Epidermal melanocyte (primary cell): Measurements from ENCODE around the gene ABCA2.
A peak's percentile ranks its signal among the peaks of the same experiment; 100 is the strongest.
"Not testable (repeated sequence)": the region's sequence is repeated elsewhere in the genome, so short reads cannot be mapped to it uniquely, and the experiment has no call there.

Experiments used
- DNase-seq: peaks from one replicate; pipeline ENCODE4 v3.0.0; 2011; ENCODE audit warnings: low spot score; ENCODE audit not compliant: insufficient read length

Gene ABCA2

DNA sequence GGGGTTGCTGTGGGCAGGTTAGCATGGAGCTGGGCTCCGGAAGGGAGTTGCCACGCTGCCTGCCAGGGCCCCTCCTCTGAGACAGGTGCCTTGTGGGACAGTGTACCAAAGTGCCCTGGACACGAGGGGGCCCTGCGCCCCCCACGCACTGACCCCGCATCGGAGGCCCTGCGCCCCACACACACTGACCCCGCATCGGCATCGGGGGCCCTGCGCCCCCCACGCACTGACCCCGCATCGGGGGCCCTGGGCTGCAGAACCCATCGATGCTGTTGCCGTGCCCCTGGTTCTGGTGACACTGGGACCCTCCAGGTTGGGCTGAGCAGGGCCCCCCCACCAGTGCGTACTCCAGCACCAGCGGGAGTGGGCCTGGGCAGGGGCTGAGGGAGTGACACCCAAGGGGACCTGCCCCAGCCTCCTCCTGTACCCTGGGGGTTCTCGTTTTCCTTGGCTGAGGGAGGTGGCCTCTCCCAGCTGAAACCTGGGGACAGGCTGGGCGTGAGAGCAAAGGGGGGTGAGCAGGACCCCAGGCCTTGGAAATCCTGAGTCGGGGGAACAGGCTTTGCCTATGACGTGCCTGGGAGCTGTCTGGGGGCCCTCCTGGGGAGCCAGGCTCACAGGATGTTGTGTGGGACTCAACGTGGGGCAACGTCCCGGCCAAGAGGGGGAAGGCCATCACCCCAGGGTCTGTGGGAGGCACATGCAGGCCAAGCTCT is 35.4 kb upstream of the ABCA2 start:
- no peak for DNase-seq

DNA sequence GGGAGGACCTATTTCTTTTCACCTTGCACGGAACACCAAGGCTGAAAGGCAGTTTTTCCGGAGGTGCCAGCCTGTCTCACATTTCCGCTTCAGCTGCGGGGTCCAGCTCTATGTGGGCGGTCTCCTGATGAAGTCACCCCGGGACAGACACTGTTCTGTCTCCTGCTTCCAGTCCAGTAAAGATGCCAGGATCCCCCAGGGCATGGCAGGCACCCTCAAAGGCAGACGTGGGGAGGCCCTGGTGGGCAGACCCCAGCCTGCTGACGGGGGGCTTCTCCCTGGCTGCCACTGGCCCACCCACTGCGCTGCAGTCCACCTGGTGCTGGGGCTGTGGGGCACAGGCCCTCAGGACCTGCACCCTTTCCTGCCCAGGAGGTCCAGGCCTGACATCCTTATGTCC is 34.8 kb upstream of the ABCA2 start:
- not testable (repeated sequence) for DNase-seq

DNA sequence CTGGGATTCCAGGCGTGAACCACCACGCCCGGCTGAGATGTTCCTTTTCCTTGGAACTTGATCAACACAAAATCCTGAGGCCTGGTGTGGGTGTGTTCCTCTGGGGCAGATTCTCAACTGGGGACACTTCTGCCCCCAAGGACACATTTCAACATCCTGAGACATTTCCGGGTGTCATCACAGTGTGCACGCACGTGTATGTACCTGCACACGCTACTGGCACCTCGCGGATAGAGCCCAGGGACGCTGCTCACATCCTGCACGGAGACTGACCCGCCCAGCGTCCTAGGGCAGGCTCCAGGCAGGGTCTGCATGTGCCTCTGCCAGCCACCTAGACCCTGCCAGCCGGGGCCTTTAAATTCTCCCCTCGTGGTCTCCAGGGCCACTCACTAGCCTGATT is 34.3 kb upstream of the ABCA2 start:
- no peak for DNase-seq

DNA sequence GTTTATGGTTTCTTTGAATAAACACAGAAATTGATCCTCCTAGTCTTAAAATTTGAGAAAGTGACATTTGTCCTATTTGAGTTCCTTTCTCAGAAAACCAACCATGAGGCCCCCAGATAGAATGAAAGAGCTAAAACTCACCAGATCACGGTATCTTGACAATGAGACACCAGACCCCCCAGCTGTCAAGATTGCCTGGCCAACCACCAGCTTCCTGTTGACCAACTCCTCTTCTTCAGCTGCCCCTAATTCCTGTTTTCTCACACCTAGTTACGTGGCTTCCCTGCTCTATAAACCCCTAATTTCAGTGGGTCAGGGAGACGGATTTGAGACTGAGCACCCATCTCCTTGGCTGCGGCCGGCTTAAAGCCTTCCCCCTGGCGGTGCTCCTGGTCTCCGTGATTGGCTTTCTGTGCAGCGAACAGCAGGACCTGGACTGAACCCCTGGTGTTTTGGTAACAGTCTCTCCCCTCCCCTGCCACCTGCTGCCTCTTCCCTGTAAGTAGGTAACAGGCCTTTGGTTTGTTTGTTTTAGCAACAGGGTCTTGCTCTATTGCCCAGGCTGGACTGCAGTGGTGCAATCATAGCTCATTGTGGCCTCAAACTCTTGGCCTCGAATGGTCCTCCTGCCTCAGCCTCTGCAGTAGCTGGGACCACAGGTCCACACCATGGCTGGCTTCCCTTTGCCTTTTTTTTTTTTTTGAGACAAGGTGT is 30.6 kb upstream of the ABCA2 start:
- DNase-seq: no peak

DNA sequence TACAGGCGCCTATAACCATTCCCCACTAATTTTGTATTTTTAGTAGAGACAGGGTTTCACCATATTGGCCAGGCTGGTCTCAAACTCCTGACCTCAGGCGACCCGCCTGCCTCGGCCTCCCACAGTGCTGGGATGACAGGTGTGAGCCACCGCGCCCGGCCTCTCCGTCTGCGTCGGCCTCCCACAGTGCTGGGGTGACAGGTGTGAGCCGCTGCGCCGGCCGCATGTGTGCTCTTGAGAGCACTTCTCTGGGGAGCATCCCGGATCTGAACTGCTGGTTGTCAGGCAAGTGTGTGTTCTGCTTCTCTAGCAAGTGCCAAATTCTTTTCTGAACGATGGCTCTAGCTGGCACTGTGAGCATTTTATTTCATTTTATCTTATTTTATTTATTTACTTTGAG is 29.5 kb upstream of the ABCA2 start:
- DNase-seq: no peak

DNA sequence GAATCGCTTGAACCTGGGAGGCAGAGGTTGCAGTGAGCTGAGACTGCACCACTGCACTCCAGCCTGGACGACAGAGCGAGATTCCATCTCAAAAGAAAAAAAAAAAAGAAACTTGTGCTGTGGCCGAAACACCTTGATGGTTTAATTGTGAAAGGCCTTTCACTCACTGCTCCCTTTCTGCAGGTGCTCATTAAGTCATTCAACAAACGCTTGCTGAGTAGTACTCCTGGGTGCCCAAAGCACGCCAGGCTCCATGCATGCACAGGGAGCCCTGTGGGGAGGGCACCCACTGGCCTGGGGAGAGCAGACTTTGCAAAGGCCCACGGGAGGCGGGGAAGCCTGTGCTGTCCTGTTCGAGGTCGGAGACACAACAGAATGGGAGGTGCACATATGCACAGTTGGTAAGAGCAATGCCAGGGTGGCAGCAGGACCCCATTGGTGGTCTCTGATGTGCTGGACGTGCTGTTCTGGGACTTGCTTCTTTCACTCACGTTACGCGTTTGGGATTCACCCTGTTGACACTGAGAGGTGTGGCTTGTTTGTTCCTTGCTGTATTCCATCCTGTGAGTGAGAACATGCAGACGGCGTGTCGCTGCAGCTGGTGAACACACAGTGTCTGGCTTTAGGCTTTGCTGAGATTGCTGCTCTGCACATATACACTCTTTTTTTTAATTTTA is 28.8 kb upstream of the ABCA2 start:
- no peak for DNase-seq

DNA sequence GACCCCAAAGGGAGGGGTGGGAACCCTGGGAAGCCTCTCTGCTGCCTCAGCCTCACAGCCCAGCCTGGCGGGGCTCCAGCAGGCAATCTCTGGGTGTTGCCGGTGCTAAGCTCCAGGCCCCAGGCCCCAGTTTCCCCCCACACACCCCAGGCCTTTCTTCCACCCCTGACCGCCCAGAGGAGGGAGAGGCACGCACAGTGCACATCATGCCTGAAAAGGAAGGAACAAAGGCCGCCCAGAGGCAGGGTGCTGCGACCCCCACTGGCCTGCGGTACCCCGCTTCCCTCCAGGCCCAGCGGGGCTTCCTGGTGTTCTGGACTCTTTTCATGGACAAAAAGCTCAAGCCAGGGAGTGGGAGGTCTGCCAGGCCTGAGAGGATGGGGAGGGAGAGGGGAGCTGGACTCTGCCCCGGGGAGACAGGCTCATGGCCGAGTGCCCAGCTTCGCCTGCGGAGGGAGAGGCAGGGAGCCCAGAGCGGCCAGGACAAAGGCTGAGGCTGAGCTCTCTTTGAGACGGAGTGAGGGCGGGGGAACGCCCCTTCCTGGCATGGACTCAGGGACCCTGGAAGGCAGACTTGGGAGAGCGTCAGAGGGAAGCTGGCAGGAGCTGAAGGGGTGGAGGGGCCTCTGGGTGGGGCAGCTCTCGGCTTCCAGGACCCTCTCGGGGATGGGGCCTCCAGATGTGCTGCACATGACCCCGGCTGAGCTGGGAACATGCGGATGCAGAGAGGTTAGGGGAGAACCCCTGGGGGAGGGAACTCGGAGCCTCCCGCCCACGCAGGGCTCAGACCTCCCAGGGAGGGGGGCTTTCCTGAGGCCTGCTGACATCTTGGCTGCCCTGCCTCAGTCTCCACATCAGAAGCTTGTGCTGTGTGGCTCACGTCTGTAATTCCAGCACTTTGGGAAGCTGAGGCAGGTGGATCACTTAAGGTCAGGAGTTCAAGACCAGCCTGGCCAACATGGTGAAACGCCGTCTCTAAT is 27.6 kb upstream of the ABCA2 start:
- peak; percentile 95 for DNase-seq

DNA sequence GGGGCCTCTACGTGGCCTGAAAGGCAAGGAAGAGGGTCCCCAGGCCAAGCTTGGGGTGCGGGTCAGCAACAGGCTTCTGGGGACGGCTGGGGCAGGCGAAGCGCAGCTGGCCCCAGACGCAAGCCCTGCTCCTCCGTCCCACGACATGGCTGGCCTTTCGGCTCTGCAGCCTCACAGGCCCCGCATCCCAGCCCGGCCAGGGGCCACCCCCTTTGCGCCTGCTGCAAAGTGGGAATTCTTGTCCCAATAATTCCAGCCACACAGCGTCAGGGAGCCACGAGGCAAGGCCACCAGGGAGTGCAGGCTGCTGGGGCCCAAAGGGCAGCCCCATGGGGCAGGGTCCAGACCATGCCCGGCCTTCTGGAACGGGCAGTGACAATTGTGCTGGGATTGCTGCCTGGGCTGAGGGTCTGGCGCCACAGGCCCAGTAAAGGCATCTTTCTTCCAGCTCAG is 26.9 kb upstream of the ABCA2 start:
- no peak for DNase-seq

DNA sequence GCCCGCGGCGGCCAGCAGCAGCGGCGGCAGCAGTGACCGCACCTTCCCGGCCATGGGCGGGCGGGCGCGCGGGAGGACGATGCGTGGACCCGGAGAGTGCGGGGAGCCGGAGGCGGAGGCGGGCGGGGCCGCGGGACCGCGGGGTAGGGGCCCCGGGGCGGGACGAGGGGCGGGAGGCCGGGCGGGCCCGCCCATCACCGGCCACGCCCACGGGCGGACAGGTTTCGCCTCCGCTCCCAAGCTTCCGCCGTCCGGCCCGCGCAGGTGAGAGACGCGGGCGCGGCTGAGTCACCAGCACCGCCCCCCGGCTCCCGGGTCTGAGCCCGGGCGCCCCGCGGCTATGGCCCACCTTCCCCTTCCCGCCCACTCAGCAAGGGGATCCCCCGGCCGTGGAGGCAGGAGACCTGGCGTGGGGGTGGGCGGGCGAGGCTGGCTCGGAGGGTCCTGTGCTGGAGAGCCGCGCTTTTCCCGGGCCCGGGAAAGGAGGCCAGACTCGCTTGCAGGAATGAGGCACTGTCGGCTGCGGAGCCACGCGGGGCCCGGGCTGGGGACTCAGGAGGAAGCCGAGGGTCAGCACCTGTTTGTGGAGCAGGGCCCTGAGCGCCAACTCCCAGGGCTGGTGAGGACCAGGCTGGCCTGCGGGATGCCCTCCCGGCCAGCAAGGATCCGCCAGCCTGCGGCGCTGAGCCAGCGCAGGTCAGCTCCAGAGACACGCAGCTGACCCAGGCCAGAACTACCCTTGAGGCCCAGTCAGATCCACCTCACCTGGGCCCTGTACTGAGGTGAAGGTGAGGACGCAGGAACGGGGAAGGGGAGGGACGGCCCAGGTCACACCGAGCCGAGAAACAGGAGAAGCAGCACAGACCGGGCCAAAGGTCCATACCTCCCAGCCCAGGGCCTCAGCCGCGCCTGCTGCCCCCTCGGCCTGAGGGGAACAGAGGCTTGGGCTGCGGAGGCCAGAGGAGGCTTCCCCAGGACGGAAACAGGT is 26.2 kb upstream of the ABCA2 start, which contains the start of gene ENTPD2:
Gene ENTPD2, minus strand, starts transcription at position 118 of the 988 bp plus-strand sequence. Its CDS starts 64 bp downstream, at position 54.
- no peak for DNase-seq

DNA sequence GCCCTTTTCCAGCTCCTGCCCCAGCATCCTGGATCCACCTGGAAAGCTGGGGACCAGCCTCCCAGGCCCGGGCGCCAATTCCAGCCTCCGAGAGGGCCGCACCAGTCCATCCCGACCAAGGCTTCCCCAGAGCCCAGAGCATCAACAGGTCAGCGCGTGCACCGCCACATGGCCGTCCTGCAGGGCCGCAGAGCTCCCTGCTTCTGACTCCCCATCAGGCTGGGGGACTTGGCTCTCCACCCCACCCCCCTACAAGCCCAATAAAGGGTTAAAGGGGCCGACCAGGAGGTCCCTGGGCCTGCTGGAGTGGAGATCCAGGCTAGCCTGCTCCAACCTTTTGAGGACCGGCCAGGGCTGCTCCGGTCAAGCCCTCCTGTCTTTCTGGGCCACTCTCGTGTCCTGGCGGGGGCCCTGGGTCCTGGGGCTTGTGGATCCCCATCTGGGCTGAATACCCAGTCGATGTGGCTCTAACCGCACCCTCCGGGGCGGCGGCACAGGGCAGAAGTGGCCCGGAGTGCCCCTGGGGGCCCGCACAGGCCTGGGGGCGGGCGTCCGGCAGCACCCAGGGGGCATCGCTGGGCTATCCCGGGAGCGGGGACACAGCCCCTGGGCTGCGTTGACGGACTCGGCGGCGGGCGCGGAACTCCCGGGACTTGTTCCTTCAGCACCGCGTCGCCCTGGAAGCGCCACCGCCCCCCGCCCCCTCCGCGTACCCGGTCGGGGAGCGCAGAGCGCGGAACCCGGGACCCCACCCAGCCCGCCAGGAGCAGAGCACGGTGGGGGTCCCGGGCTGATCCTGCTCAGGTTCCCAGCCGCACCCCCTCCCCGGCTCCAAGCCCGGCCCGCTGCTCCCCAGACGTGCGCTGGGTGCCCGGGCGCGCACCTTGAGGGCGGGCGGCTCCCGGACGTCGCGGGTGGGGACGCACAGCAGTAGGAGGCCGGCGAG is 25.2 kb upstream of the ABCA2 start:
- no peak for DNase-seq

DNA sequence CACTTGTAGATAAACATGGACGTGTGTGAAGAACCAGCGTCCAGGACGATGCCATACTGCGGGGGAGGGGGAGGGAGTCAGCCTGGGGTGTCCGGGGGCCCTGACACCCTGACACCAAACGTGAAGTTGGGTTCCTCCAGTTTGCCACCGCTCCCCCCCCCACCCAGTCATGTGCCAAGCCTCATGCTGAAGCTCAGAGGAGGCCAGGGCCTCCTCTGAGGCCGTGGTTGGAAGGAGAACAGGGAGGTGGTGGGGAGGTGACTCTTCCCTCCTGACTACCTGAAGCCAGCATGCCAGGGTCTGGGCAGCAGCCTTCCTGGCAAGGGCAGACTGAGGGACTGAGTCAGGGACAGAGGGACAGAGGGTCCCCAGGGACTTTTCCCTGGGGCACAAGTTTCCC is 24.3 kb upstream of the ABCA2 start:
- DNase-seq: no peak

DNA sequence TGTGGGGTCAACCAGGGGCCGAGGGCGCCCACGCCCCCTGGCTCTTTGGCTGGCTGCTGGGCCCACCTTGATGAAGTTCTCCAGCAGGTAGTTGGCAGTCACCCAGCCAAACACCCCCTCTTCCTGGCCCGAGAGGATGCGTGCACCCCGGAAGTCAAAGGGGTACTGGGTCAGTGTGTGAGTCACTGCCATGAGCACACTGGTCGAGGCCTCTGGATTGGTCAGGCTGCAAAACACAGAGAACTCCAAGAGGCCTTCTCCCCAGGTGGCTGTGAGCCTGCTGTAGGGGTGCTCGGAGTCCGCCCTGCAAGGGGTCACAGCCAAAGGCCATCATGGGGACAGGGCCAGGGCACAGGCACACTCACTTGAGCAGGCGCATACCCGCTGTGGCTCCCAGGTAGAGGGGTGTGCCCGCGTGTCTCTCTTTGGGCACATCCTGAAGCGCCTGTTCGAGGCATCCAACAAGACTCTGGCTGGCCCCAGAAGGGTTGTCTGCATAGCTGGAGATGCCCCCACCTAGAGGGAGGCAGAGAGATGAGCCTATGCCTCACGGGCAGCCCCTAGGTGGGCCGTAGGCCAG is 23.2 kb upstream of the ABCA2 start:
- DNase-seq: no peak

DNA sequence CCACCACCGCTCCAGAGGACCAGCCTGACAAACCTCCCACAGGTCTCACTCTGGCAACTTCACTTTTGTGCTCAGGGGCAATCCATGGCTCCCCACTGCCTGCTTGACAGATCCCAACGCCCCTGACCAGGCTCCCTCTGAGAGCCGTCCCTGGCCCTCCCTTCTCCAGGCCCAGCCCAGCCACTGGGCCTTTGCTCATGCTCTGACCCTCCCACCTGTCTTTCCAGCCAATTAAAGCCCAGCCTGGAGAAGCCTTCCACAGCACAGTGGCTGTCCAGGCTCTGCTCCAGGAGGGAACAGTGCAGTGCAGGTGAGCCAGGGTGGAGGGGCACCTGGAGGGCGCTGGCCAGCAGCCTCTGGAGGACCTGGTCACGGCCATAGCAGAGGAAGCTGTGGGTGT is 22.5 kb upstream of the ABCA2 start:
- DNase-seq: no peak

DNA sequence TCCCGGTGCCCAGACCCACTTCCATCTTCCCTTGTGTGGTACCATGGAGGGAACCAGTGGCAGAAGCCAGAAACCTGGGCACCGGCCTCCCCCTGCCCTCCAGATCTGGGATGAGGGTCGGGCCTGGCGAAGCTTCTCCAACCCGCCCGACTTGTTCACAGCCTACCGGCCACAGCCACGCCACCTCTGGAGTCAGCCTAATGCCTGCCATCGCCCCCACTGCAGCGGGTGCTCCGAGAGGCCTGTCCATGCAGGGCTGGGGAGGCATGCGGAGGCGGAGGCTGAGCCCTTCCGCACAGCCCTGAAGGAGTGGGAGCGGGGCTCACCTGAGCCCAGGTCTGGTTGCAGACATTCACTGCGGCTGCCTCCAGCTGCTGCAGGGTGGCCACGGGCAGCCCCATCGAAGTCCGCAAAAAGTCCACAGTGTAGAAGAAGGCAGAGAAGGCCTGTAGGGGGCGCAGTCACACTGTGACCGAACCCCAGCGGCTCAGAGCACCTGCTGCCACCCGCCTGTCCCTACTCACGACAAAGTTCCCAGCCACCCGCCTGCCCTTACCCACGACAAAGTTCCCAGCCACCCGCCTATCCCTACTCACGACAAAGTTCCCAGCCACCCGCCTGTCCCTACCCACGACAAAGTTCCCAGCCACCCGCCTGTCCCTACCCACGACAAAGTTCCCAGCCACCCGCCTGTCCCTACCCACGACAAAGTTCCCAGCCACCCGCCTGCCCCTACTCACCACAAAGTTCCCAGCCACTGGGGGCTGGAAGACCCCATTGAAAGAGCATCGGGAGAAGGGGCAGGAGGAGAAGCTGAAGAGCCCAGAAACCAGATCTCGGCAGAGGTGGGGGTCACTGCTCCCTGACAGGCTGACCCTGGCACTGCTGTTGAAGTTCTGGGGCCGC is 21.8 kb upstream of the ABCA2 start:
- no peak for DNase-seq

DNA sequence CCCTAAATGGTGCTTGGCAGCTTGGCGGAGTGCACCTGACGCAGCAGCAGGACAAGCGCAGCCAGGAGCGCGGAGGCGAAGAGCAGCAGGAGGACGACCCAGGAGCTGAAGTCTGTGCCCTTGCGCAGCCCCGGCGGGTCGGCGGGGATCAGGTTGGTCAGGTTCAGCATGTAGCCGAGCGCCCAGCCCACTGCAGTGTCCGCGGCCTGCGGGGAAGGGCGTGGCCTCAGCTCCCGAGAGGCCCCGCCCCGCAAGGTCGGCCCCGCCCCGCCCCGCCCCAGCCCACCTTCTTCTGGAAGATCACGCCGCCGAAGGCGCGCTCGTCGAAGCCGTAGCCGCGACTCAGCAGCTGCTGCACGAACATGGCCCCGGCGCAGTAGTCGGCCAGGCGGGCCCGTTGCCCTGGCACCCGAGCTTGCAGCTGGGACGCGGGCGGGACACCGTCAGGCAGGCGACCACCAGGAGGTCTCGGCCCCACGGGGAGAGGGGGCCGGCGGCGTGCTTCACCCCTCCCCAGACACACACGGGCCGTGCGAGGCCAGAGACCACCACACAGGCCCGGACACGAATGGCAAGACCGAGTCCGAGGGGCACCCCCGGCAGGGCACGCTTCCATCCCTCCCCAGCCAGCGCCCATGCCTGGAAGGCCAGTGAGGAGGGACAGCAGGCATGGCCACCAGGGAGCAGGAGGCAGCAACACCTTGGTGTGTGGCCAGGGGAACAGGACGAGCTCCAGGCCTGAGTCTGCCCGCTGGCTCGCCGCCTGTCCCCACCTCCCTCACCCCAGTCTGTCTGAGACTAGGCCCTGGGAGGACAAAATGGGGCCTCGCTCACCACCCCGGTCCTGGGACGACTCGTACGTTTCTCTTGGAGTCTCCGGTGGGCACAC is 20.9 kb upstream of the ABCA2 start:
- DNase-seq: no peak

DNA sequence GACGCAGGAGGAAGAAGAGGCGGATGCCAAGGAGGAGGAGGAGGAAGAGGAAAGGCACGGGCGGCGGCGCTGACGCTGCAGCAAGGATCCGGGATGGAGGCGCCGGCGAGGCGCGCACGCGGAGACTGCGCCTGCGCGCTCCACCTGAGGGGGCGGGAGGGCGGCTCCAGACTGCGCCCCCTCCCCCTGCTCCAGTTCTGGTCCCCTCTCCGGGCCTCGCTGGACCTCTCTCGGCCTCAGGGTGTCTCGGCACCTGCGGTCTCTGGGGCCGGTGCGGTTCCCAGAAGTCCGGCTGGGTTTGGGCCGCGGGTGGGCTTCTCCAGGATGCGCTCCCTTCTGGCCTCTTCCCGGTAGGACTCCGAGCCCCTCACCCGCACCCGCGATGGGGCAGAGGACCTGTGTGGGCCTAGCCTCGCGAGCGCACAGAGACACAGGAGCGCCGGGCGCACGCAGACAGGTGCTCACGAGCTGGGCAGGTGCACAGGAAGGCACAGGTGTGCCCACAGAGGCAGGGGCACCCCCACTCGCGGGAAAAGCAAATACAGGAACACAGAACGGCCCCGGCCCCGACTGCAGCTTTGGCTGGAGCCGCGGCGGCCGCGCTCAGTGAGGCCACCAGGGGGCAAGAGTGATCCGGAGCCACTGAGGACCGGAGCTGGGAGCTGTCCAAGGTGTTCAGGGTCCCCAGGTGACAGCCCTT is 18.2 kb upstream of the ABCA2 start, which contains the start of gene NPDC1:
Gene NPDC1, minus strand, starts transcription at position 90 of the 700 bp plus-strand sequence. CDS start 188 bp downstream, outside the sequence.
- DNase-seq: peak; percentile 97
